ENCODE data around the gene SLC6A6. TPM values are rescaled to one million over a fixed set of nuclear protein-coding genes. Genes with fewer than 3 reads are reported as not detected.
"Not testable (repeated sequence)": the region's sequence is repeated elsewhere in the genome, so short reads cannot be mapped to it uniquely, and the experiment has no call there.

Gene SLC6A6
- total RNA-seq, 1 experiment from 2014 or later = 10.2 TPM

GRCh38 chr3:14508966-14509795, 106.8 kb downstream of the SLC6A6 start:
- DNase-seq (ENCODE audit: low read depth, low spot score) = peak; percentile 65
- in situ Hi-C loops (cut with HindIII; ENCODE audit: low pct_unique_long_range_greater_than_20kb, low sequenced_read_pairs) = no loop called here

DNA sequence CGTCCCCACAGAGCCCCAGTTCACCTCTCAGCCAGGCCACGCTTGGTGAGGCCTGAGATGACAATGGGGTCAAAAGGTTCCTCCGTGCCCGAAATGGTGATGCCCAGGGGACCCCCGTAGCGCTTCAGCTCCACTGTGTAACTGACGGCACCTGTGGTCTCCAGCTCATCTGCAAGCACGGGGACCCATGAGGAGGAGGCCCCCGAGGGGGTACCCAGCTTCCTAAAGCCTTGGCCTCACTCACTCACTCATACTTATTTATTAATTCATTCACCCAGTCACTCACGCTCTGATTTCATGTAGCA, 107.3 kb downstream of the SLC6A6 start:
- in situ Hi-C loops (cut with HindIII; ENCODE audit: low pct_unique_long_range_greater_than_20kb, low sequenced_read_pairs) = no loop called here
- DNase-seq (ENCODE audit: low read depth, low spot score) = no peak

GRCh38 chr3:14510838-14511622, 108.6 kb downstream of the SLC6A6 start:
- in situ Hi-C loops (cut with HindIII; ENCODE audit: low pct_unique_long_range_greater_than_20kb, low sequenced_read_pairs) = no loop called here
- DNase-seq (ENCODE audit: low read depth, low spot score) = no peak

DNA sequence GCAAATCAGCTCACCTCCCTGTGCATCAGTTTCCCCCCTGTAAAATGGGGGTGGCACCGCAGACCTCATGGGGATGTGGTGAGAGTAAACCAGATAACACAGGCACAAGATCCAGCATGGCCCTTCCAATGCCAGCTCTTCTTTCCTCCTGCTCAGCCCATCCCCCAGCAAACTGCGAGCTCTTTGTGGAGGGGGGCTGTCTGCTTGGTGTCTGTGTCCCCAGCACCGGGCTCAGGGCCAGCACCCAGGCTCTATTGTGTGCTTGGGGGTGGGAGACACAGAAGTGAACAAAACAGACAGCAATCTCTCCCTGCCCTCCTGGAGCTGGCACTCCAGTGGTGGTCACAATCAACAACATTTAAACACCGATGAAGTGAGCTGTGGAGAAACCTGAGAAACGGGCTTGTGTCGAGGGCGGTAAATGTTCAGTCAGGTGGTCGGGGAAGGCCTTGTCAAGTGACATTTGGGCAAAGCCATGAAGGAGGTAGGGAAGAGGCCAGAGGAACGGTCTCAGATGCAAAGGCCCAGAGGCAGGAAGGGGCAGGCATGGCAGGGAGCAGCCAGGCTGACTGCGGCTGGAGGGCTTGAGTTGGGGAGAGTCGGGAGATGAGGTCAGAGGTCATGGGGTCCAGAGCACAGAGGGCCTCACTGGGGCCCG, 109.3 kb downstream of the SLC6A6 start:
- in situ Hi-C loops (cut with HindIII; ENCODE audit: low pct_unique_long_range_greater_than_20kb, low sequenced_read_pairs) = no loop called here
- no peak for DNase-seq (ENCODE audit: low read depth, low spot score)

GRCh38 chr3:14512281-14512941, 110.0 kb downstream of the SLC6A6 start:
- DNase-seq (ENCODE audit: low read depth, low spot score) = no peak
- in situ Hi-C loops (cut with HindIII; ENCODE audit: low pct_unique_long_range_greater_than_20kb, low sequenced_read_pairs) = no loop called here

GRCh38 chr3:14512942-14513327, 110.5 kb downstream of the SLC6A6 start:
- in situ Hi-C loops (cut with HindIII; ENCODE audit: low pct_unique_long_range_greater_than_20kb, low sequenced_read_pairs) = no loop called here

GRCh38 chr3:14513566-14514322, 111.3 kb downstream of the SLC6A6 start:
- in situ Hi-C loops (cut with HindIII; ENCODE audit: low pct_unique_long_range_greater_than_20kb, low sequenced_read_pairs) = no loop called here

More at GRCh38 chr3:14512942-14513327, 110.5 kb downstream of the SLC6A6 start:
- DNase-seq (ENCODE audit: low read depth, low spot score) = no peak

GRCh38 chr3:14514323-14514720, 111.9 kb downstream of the SLC6A6 start:
- DNase-seq (ENCODE audit: low read depth, low spot score) = peak; percentile 36
- in situ Hi-C loops (cut with HindIII; ENCODE audit: low pct_unique_long_range_greater_than_20kb, low sequenced_read_pairs) = no loop called here

More at GRCh38 chr3:14513566-14514322, 111.3 kb downstream of the SLC6A6 start:
- DNase-seq (ENCODE audit: low read depth, low spot score) = no peak

GRCh38 chr3:14515526-14515925, 113.1 kb downstream of the SLC6A6 start:
- DNase-seq (ENCODE audit: low read depth, low spot score); in situ Hi-C loops (cut with HindIII; ENCODE audit: low pct_unique_long_range_greater_than_20kb, low sequenced_read_pairs): not testable (repeated sequence)

DNA sequence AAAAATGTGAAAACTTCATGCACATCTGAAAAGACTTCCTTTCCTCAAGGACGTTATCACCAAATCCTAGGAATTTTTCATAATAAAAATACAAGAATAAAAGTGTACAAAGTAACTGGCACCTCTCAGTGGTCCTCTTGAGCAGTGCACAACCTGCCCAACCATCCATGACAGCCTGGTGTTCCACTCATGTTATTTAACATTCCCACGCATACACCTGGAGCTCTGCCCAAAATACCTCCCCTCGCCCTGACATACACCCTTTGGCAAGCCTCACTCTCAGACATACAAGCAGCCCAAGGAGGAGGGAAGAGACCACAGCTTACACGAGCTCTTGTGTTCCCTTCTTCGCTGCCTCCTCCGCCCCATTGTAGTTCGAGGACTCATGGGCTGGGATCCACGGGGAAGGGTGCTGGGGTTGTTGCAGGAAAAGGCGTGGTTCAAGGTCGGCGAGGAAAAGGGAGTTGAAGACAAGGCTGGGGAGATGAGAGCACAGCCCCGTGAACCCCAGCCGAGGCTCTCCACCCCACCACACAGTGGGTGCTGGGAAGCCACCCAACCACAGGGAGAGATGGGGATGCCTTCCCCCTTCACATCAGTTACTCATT, 114.4 kb downstream of the SLC6A6 start:
- DNase-seq (ENCODE audit: low read depth, low spot score) = no peak
- in situ Hi-C loops (cut with HindIII; ENCODE audit: low pct_unique_long_range_greater_than_20kb, low sequenced_read_pairs) = no loop called here

- no peak for DNase-seq (ENCODE audit: low read depth, low spot score)
- in situ Hi-C loops (cut with HindIII; ENCODE audit: low pct_unique_long_range_greater_than_20kb, low sequenced_read_pairs) = no loop called here
Measured at GRCh38 chr3:14517601-14518431, 115.4 kb downstream of the SLC6A6 start.

GRCh38 chr3:14518432-14518802, 116.0 kb downstream of the SLC6A6 start:
- DNase-seq (ENCODE audit: low read depth, low spot score) = no peak
- in situ Hi-C loops (cut with HindIII; ENCODE audit: low pct_unique_long_range_greater_than_20kb, low sequenced_read_pairs) = no loop called here

GRCh38 chr3:14518893-14519292, 116.5 kb downstream of the SLC6A6 start:
- no peak for DNase-seq (ENCODE audit: low read depth, low spot score)
- in situ Hi-C loops (cut with HindIII; ENCODE audit: low pct_unique_long_range_greater_than_20kb, low sequenced_read_pairs) = no loop called here

GRCh38 chr3:14519406-14519805, 117.0 kb downstream of the SLC6A6 start:
- no peak for DNase-seq (ENCODE audit: low read depth, low spot score)
- in situ Hi-C loops (cut with HindIII; ENCODE audit: low pct_unique_long_range_greater_than_20kb, low sequenced_read_pairs) = no loop called here

DNA sequence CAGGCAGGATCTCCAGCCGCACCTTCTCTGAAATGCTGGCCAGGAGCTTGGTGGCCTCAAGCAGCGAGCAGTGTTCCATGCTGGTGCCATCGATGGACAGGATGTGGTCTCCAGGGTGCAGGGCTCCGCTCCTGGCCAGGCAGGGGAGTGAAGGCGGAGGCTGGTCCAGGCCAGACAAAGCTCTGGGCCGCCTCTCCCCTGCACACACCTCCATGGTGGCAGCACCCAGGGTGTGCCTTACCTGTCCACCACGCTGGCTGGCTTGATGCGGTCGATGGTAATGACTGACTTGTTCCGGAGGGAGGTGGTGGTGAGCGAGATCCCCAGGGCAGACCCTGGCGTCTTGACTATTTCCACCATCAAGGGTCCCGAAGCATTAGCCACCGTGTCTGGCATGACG, 117.7 kb downstream of the SLC6A6 start:
- in situ Hi-C loops (cut with HindIII; ENCODE audit: low pct_unique_long_range_greater_than_20kb, low sequenced_read_pairs) = no loop called here
- DNase-seq (ENCODE audit: low read depth, low spot score) = no peak

DNA sequence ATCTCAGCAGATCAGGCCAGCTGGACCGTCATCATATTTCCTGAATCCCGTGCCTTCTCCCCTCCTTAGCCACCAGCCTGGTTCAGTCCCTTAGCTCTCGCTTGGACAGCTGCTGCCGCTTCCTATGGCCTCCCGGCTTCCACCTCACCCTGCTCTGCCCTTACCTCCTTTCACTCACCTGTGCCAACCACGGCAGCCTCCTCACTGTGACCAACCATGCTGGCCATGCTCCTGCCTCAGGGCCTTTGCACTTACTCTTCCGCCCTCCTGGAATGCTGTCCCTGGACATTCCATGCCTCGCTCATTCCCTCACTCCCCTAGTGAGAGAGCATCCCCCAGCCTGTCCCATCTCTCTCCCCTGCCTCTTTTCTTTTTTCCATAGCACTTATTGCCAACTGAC, 118.6 kb downstream of the SLC6A6 start:
- in situ Hi-C loops (cut with HindIII; ENCODE audit: low pct_unique_long_range_greater_than_20kb, low sequenced_read_pairs) = no loop called here
- no peak for DNase-seq (ENCODE audit: low read depth, low spot score)

Measured in SK-MEL-5 (cell line).